HL-60 (cell line): ENCODE data around the gene CLEC4A.
"Not testable (repeated sequence)": the region's sequence is repeated elsewhere in the genome, so short reads cannot be mapped to it uniquely, and the experiment has no call there.

ENCODE experiments used
- DNase-seq, 2 experiments: peaks; one replicate each; pipeline ENCODE4 v3.0.0-alpha.2; 2010 to 2020; ENCODE audit warnings: low read depth in 1 of 2, low spot score in 1 of 2
- H3K27ac ChIP-seq: fragments of 250-450 bp; sonication (Bioruptor Pico); replicated peaks from 2 replicates; pipeline ENCODE4 v1.5.1; 2020; ENCODE audit warnings: mild to moderate bottlenecking, moderate library complexity
- H3K27me3 ChIP-seq: fragments of 250-450 bp; sonication (Bioruptor Pico); 2 replicates; pipeline ENCODE4 v1.5.1; 2021; ENCODE audit warnings: mild to moderate bottlenecking, moderate library complexity; ENCODE audit not compliant: insufficient read depth, poor library complexity, severe bottlenecking
- H3K4me3 ChIP-seq: replicated peaks from 2 replicates; pipeline ENCODE4 v1.5.1; 2011; ENCODE audit warnings: mild to moderate bottlenecking, control low read depth, low read length; ENCODE audit not compliant: insufficient read depth
- CTCF ChIP-seq: IDR thresholded peaks from one replicate; pipeline ENCODE4 v1.5.1; 2011; ENCODE audit warnings: low read length, control low read depth, inconsistent platforms; ENCODE audit not compliant: insufficient read depth
- GABPA ChIP-seq: IDR thresholded peaks from 2 replicates; pipeline ENCODE4 v1.6.1; 2012; ENCODE audit warnings: low read depth
- POLR2AphosphoS5 ChIP-seq: IDR thresholded peaks from 2 replicates; pipeline ENCODE4 v1.6.1; 2012; ENCODE audit warnings: low read depth
- REST ChIP-seq: IDR thresholded peaks from 2 replicates; pipeline ENCODE4 v1.6.1; 2012; ENCODE audit warnings: low read depth; ENCODE audit not compliant: insufficient replicate concordance
- SPI1 ChIP-seq: IDR thresholded peaks from 2 replicates; pipeline ENCODE4 v1.6.1; 2012; ENCODE audit warnings: low read depth, mild to moderate bottlenecking, borderline replicate concordance

The CLEC4A gene

GRCh38 chr12:8088574-8088973 lies 34.8 kb upstream of the CLEC4A start:
- Histone ChIP-seq H3K4me3 (no peak overlapping the region), H3K27me3 (no peaks in the 10 kb centered on the region), H3K27ac (peak overlapping the region; percentile 30)
- TF ChIP-seq SPI1 (no peak; the same call in 1 of the 2 replicates), POLR2AphosphoS5 (no peak), CTCF (no peak), GABPA (no peak), REST (no peak)
- peak; percentile 32 to 45 for DNase-seq

GRCh38 chr12:8089277-8089676 lies 34.1 kb upstream of the CLEC4A start:
- not testable (repeated sequence) for H3K27ac ChIP-seq, H3K27me3 ChIP-seq, H3K4me3 ChIP-seq, DNase-seq

DNA sequence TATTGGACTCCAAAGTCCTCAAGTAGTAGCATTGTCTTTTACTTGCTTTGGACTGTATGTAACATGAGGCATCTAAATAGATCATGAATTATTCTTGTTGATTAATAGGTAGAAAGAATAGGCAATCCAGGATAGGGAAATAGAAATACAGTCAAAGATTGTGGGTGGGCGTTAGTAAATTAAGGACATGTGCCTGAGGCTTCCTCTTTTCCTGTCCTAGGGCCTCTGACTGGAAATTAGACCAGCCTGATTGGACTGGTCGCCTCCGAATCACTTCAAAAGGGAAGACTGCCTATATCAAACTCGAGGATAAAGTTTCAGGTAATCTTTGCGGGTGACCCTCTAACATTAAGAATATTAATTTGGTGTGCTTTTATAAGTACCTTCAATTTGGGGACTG lies 33.7 kb upstream of the CLEC4A start:
- H3K27ac ChIP-seq = no peak overlapping the region
- TF ChIP-seq SPI1 (no peak; the same call in 1 of the 2 replicates), GABPA (no peak), CTCF (no peak), REST (no peak), POLR2AphosphoS5 (no peak)
- no peak for DNase-seq
- no peak overlapping the region for H3K4me3 ChIP-seq
- H3K27me3 ChIP-seq = no peaks in the 10 kb centered on the region

DNA sequence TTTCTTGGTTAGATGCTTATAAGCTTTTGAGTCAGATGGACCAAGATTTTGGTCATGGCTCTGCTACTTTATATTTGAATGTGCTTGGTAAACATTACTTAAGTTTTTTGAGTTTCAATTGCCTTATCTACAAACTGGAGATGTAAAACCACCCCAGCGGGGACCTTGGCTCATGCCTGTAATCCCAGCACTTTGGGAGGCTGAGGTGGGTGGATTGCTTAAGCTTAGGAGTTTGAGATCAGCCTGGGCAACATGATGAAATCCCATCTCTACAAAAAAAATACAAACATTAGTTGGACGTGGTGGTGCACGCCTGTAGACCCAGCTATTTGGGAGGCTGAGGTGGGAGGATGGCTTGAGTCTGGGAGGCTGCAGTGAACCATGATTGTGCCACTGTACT lies 30.1 kb upstream of the CLEC4A start:
- TF ChIP-seq CTCF (no peak), REST (no peak), GABPA (no peak), SPI1 (no peak), POLR2AphosphoS5 (no peak)
- H3K4me3 ChIP-seq = no peak overlapping the region

More for the DNA sequence above, 30.1 kb upstream of the CLEC4A start:
- Histone ChIP-seq H3K27me3 (no peaks in the 10 kb centered on the region), H3K27ac (no peak overlapping the region)
- DNase-seq = no peak
